ENCODE measurements around the gene CYP4F8. TPM values are rescaled to one million over a fixed set of nuclear protein-coding genes. Genes with fewer than 3 reads are reported as not detected.
"Not testable (repeated sequence)": the region's sequence is repeated elsewhere in the genome, so short reads cannot be mapped to it uniquely, and the experiment has no call there.

The CYP4F8 gene
- total RNA-seq, 4 donors from 2014 or later = not detected

GRCh38 chr19:15644066-15644741, 29.2 kb downstream of the CYP4F8 start:
- TF ChIP-seq CTCF (IDR thresholded peaks at IDR 0.05 in 4 of 5, conservative IDR thresholded peaks at IDR 0.05 in 1 of 5) (no peak), POLR2A (IDR thresholded peaks at IDR 0.05) (no peak)
- no peak overlapping the region for H3K27ac ChIP-seq
- no peak overlapping the region for H3K4me3 ChIP-seq
- H3K36me3 ChIP-seq = no peaks in the 10 kb centered on the region
- in situ Hi-C loops (cut with MboI; ENCODE audit: low sequenced_read_pairs in 4 of 4) (no loop called here), intact Hi-C loops (cut with DNase I; ENCODE audit: low total_unique reads) (no loop called here)
- no peak for DNase-seq
- no peak for ATAC-seq
- no peaks in the 10 kb centered on the region for H3K9me3 ChIP-seq
- H3K4me1 ChIP-seq = no peaks in the 10 kb centered on the region
- no peaks in the 10 kb centered on the region for H3K27me3 ChIP-seq

GRCh38 chr19:15644816-15645215, 29.8 kb downstream of the CYP4F8 start:
- in situ Hi-C loops (cut with MboI; ENCODE audit: low sequenced_read_pairs in 4 of 4) = no loop called here
- Histone ChIP-seq H3K4me3 (no peak overlapping the region), H3K27me3 (no peaks in the 10 kb centered on the region), H3K4me1 (no peaks in the 10 kb centered on the region), H3K36me3 (no peaks in the 10 kb centered on the region), H3K9me3 (no peaks in the 10 kb centered on the region), H3K27ac (no peak overlapping the region)
- DNase-seq (no peak), ATAC-seq (no peak)
- intact Hi-C loops (cut with DNase I; ENCODE audit: low total_unique reads) = no loop called here
- TF ChIP-seq CTCF (IDR thresholded peaks at IDR 0.05 in 4 of 5, conservative IDR thresholded peaks at IDR 0.05 in 1 of 5) (no peak), POLR2A (IDR thresholded peaks at IDR 0.05) (no peak)

- in situ Hi-C loops (cut with MboI; ENCODE audit: low sequenced_read_pairs in 4 of 4) = no loop called here
- no peak overlapping the region for H3K4me3 ChIP-seq
- ATAC-seq = no peak
Observed at GRCh38 chr19:15649526-15649925, 34.5 kb downstream of the CYP4F8 start.

GRCh38 chr19:15650123-15650522, 35.1 kb downstream of the CYP4F8 start:
- in situ Hi-C loops (cut with MboI; ENCODE audit: low sequenced_read_pairs in 4 of 4); intact Hi-C loops (cut with DNase I; ENCODE audit: low total_unique reads): not testable (repeated sequence)

More at GRCh38 chr19:15649526-15649925, 34.5 kb downstream of the CYP4F8 start:
- DNase-seq = no peak
- no peaks in the 10 kb centered on the region for H3K9me3 ChIP-seq
- intact Hi-C loops (cut with DNase I; ENCODE audit: low total_unique reads) = no loop called here
- H3K27me3 ChIP-seq = no peaks in the 10 kb centered on the region
- no peaks in the 10 kb centered on the region for H3K4me1 ChIP-seq
- no peak overlapping the region for H3K27ac ChIP-seq
- H3K36me3 ChIP-seq = no peaks in the 10 kb centered on the region
- TF ChIP-seq CTCF (IDR thresholded peaks at IDR 0.05 in 4 of 5, conservative IDR thresholded peaks at IDR 0.05 in 1 of 5) (no peak), POLR2A (IDR thresholded peaks at IDR 0.05) (no peak)

GRCh38 chr19:15651791-15652190, 36.8 kb downstream of the CYP4F8 start:
- Histone ChIP-seq H3K27me3 (no peaks in the 10 kb centered on the region), H3K4me3 (no peak overlapping the region), H3K36me3 (no peaks in the 10 kb centered on the region), H3K9me3 (no peaks in the 10 kb centered on the region), H3K4me1 (no peaks in the 10 kb centered on the region), H3K27ac (no peak overlapping the region)
- in situ Hi-C loops (cut with MboI; ENCODE audit: low sequenced_read_pairs in 4 of 4) (no loop called here), intact Hi-C loops (cut with DNase I; ENCODE audit: low total_unique reads) (no loop called here)
- DNase-seq = no peak
- no peak for ATAC-seq
- TF ChIP-seq POLR2A (IDR thresholded peaks at IDR 0.05) (no peak), CTCF (IDR thresholded peaks at IDR 0.05 in 4 of 5, conservative IDR thresholded peaks at IDR 0.05 in 1 of 5) (no peak)

More at GRCh38 chr19:15650123-15650522, 35.1 kb downstream of the CYP4F8 start:
- not testable (repeated sequence) for H3K9me3 ChIP-seq, H3K36me3 ChIP-seq, H3K4me1 ChIP-seq, DNase-seq, H3K27ac ChIP-seq, H3K4me3 ChIP-seq, ATAC-seq, H3K27me3 ChIP-seq

Measured in gastrocnemius medialis (tissue), 4 donors.